Activated T-helper 1 cell treated with Interleukin-2 at 50 U/mL for 16 hours (primary cell): ENCODE measurements around the gene ZNF189.
"Not testable (repeated sequence)": the region's sequence is repeated elsewhere in the genome, so short reads cannot be mapped to it uniquely, and the experiment has no call there.

ENCODE experiments used
- DNase-seq: peaks from one replicate; pipeline ENCODE4 v3.0.0-alpha.2; 2020; ENCODE audit warnings: low read depth

The ZNF189 gene

GRCh38 chr9:101380295-101380694 is 18.4 kb upstream of the ZNF189 start:
- no peak for DNase-seq

GRCh38 chr9:101381118-101381517 is 17.5 kb upstream of the ZNF189 start:
- no peak for DNase-seq

GRCh38 chr9:101381833-101382342 is 16.8 kb upstream of the ZNF189 start:
- no peak for DNase-seq

- DNase-seq, result no peak
Observed at GRCh38 chr9:101383361-101383760, 15.3 kb upstream of the ZNF189 start.

- DNase-seq, result not testable (repeated sequence)
Observed at GRCh38 chr9:101384873-101385536, 13.6 kb upstream of the ZNF189 start, which contains the start of gene BAAT. Gene BAAT (minus strand): TSS chr9:101385006. CDS start chr9:101371404, 13,602 bp downstream.

- DNase-seq, result no peak
Observed at GRCh38 chr9:101387871-101388506, 10.7 kb upstream of the ZNF189 start.

- DNase-seq, result no peak
Observed at GRCh38 chr9:101388507-101388993, 10.1 kb upstream of the ZNF189 start.

GRCh38 chr9:101393135-101393534 is 5.5 kb upstream of the ZNF189 start:
- DNase-seq, result no peak

GRCh38 chr9:101394687-101395086 is 4.0 kb upstream of the ZNF189 start:
- DNase-seq, result no peak

GRCh38 chr9:101397746-101398067 is 944 bp upstream of the ZNF189 start:
- no peak for DNase-seq

GRCh38 chr9:101398930-101399642 is 435 bp downstream of the ZNF189 start:
- no peak for DNase-seq

GRCh38 chr9:101399643-101399970 is 956 bp downstream of the ZNF189 start:
- no peak for DNase-seq

- no peak for DNase-seq
Observed at GRCh38 chr9:101400120-101400519, 1.5 kb downstream of the ZNF189 start.

GRCh38 chr9:101403516-101404285 is 5.0 kb downstream of the ZNF189 start:
- no peak for DNase-seq

GRCh38 chr9:101408374-101409078 is 9.9 kb downstream of the ZNF189 start:
- no peak for DNase-seq

- DNase-seq, result no peak
Observed at GRCh38 chr9:101409079-101409477, 10.4 kb downstream of the ZNF189 start.

- DNase-seq, result no peak
Observed at GRCh38 chr9:101414839-101415238, 16.2 kb downstream of the ZNF189 start.

GRCh38 chr9:101415578-101415977 is 16.9 kb downstream of the ZNF189 start:
- DNase-seq, result no peak

- no peak for DNase-seq
Observed at GRCh38 chr9:101417389-101417788, 18.7 kb downstream of the ZNF189 start.

- DNase-seq, result no peak
Observed at GRCh38 chr9:101417977-101418376, 19.3 kb downstream of the ZNF189 start.
